NOMO-1 treated with dmso at 0.1 percent for 144 hours (cell line): ENCODE results near the gene SERINC5.

Source experiments
- DNase-seq: peaks from one replicate; lab custom pipeline; 2025; ENCODE audit not compliant: unreplicated experiment; lab: John Stamatoyannopoulos, UW

Gene SERINC5

DNA sequence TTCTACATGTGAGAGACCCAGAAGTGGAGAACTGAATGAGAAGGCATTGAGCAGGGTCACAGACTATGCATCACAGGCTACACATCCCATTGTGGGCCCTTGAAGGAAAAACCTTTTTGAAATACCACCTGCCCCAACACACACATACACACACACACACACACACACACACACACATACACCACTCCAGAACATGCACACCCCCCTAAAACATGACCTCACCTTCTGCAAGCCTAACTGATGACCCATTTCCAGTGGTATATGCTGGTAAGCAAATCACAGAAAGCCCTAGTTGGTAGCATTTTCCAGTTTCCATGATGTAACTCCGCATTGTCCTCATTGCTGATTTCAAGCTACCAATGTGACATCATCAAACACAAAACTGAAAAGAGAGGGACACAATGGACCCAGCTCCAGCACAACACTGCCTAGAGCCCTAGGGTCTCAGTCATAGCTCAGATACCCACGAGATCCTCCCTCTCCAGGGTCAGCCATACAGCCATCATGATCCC is 184.3 kb downstream of the SERINC5 start:
- DNase-seq, result no peak

- DNase-seq, result peak; percentile 76
Observed at GRCh38 chr5:80070338-80071056, 185.4 kb downstream of the SERINC5 start.

- DNase-seq, result peak; percentile 76
Observed at GRCh38 chr5:80069918-80070318, 185.9 kb downstream of the SERINC5 start.

- DNase-seq, result no peak
Observed at GRCh38 chr5:80069251-80069800, 186.5 kb downstream of the SERINC5 start.

- DNase-seq, result no peak
Observed at GRCh38 chr5:80068775-80069174, 187.1 kb downstream of the SERINC5 start.

GRCh38 chr5:80068246-80068636 is 187.6 kb downstream of the SERINC5 start:
- no peak for DNase-seq

GRCh38 chr5:80067531-80068245 is 188.2 kb downstream of the SERINC5 start:
- peak; percentile 22 for DNase-seq

DNA sequence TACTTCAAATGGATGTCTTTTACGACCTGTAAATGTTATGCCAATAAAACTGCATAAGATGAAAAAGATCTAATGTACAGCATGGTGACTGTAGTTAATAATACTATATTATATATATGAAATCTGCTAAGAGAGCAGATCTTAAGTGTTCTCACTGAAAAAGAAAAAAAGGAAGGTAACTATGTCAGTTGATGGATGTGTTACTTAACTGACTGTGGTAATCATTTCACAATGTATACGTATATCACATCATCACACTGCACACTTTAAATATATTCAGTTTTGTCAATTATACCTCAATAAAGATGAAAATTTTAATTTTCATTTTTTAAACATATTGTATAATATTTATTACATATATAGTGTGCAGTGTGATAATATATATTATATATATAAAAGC is 188.8 kb downstream of the SERINC5 start:
- DNase-seq, result peak; percentile 40

DNA sequence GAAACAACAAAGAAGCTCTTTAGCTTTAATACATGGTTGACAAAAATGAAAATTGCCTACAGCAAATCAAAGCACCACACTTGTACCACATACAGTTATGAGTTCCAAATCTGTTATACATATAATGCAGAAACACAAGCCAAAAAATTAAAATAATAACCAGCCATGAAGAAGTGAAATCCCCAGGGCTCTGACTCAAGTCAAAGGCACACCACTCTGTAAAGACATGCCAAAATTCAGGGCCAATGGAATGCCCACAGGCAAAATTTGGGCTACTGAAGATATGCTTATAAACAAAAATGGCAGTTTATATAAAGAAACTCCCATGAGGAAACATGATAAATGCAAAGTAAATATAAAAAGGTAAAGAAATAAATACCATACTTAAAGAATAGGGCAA is 191.7 kb downstream of the SERINC5 start:
- no peak for DNase-seq
